ENCODE data around the gene SEMA3E. TPM values are rescaled to one million over a fixed set of nuclear protein-coding genes. Genes with fewer than 3 reads are reported as not detected.

Gene SEMA3E
- total and polyA plus RNA-seq, 4 donors = 1.0 to 23.5 (median 3.1) TPM

DNA sequence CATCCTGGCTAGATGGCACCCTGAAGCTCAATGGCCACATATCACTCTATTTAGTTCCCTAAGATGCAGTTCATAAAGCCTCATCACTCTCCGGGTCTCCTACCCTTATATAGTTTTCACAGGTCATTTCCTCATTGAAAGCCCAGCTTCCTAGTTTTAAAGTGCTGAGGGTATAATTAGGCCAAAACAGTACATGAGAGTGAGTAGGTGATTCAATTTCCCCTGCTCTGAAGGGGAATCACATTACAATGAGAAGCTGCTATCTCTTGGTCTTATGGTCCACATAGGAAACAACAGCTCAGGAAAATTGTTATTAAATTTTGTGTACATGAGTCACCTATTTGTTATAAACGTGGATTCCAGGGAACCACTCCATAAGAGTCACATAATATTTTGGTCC, 162.0 kb downstream of the SEMA3E start:
- Histone ChIP-seq H3K36me3 (ENCODE audit: control insufficient read depth in 4 of 4, insufficient read depth in 4 of 4, low read length in 4 of 4) (no peaks in the 10 kb centered on the region), H3K27me3 (ENCODE audit: control insufficient read depth in 3 of 3, insufficient read depth in 3 of 3, low read length in 2 of 3) (no peaks in the 10 kb centered on the region), H3K4me1 (ENCODE audit: control insufficient read depth in 5 of 5, insufficient read depth in 5 of 5, low read length in 5 of 5) (no peaks in the 10 kb centered on the region), H3K4me3 (no peak overlapping the region), H3K9me3 (ENCODE audit: control insufficient read depth in 4 of 4, insufficient read depth in 3 of 4, low read length in 3 of 4) (no peaks in the 10 kb centered on the region), H3K27ac (ENCODE audit: low read depth in 1 of 2, low read length in 1 of 2) (no peak overlapping the region), H3K9ac (ENCODE audit: insufficient read depth in 1 of 2, low read length in 2 of 2) (no peak overlapping the region)
- ATAC-seq (ENCODE audit: insufficient read depth, low FRiP score) = no peak
- TF ChIP-seq, protein P1, sequence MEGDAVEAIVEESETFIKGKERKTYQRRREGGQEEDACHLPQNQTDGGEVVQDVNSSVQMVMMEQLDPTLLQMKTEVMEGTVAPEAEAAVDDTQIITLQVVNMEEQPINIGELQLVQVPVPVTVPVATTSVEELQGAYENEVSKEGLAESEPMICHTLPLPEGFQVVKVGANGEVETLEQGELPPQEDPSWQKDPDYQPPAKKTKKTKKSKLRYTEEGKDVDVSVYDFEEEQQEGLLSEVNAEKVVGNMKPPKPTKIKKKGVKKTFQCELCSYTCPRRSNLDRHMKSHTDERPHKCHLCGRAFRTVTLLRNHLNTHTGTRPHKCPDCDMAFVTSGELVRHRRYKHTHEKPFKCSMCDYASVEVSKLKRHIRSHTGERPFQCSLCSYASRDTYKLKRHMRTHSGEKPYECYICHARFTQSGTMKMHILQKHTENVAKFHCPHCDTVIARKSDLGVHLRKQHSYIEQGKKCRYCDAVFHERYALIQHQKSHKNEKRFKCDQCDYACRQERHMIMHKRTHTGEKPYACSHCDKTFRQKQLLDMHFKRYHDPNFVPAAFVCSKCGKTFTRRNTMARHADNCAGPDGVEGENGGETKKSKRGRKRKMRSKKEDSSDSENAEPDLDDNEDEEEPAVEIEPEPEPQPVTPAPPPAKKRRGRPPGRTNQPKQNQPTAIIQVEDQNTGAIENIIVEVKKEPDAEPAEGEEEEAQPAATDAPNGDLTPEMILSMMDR (IDR thresholded peaks at IDR 0.05; ENCODE audit: control extremely low read depth, extremely low read depth) = no peak
- DNase-seq = no peak
- WGBS, 2 donors = 64 to 68% methylated on average over 2 of the region's 2 CpGs

GRCh38 chr7:83486536-83486935, 162.4 kb downstream of the SEMA3E start:
- no peaks in the 10 kb centered on the region for H3K9me3 ChIP-seq (ENCODE audit: control insufficient read depth in 4 of 4, insufficient read depth in 3 of 4, low read length in 3 of 4)
- no peaks in the 10 kb centered on the region for H3K36me3 ChIP-seq (ENCODE audit: control insufficient read depth in 4 of 4, insufficient read depth in 4 of 4, low read length in 4 of 4)
- H3K9ac ChIP-seq (ENCODE audit: insufficient read depth in 1 of 2, low read length in 2 of 2) = no peak overlapping the region
- ATAC-seq (ENCODE audit: insufficient read depth, low FRiP score) (no peak), DNase-seq (no peak)
- H3K27ac ChIP-seq (ENCODE audit: low read depth in 1 of 2, low read length in 1 of 2) = no peak overlapping the region
- no peak overlapping the region for H3K4me3 ChIP-seq
- H3K4me1 ChIP-seq (ENCODE audit: control insufficient read depth in 5 of 5, insufficient read depth in 5 of 5, low read length in 5 of 5) = no peaks in the 10 kb centered on the region
- 64 to 74% methylated on average over 2 of the region's 2 CpGs for WGBS, 2 donors
- no peaks in the 10 kb centered on the region for H3K27me3 ChIP-seq (ENCODE audit: control insufficient read depth in 3 of 3, insufficient read depth in 3 of 3, low read length in 2 of 3)
- TF ChIP-seq, protein P1 (IDR thresholded peaks at IDR 0.05; ENCODE audit: control extremely low read depth, extremely low read depth) = no peak

DNA sequence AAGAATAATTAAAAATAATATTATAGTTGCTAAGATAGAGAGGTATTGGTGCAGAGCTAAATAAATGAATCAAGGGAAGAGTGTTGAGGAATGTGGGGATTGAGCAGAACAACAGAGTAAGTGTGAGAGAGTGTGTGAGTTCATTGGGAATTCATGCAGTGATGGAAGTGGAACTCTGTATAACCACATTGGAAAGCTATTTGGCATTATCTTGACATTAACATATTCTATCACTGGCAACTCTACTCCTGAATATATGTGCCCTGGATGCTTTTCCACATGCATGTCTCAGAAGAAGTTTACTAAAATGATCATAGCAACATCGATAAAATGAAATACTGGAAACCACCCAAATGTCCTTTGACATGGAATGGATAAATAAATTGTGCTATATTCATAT, 164.1 kb downstream of the SEMA3E start:
- H3K4me1 ChIP-seq (ENCODE audit: control insufficient read depth in 5 of 5, insufficient read depth in 5 of 5, low read length in 5 of 5) = no peaks in the 10 kb centered on the region
- H3K27ac ChIP-seq (ENCODE audit: low read depth in 1 of 2, low read length in 1 of 2) = no peak overlapping the region
- TF ChIP-seq, protein P1 (IDR thresholded peaks at IDR 0.05; ENCODE audit: control extremely low read depth, extremely low read depth) = no peak
- H3K4me3 ChIP-seq = no peak overlapping the region
- no peaks in the 10 kb centered on the region for H3K36me3 ChIP-seq (ENCODE audit: control insufficient read depth in 4 of 4, insufficient read depth in 4 of 4, low read length in 4 of 4)
- no peak overlapping the region for H3K9ac ChIP-seq (ENCODE audit: insufficient read depth in 1 of 2, low read length in 2 of 2)
- no peaks in the 10 kb centered on the region for H3K27me3 ChIP-seq (ENCODE audit: control insufficient read depth in 3 of 3, insufficient read depth in 3 of 3, low read length in 2 of 3)
- DNase-seq (no peak), ATAC-seq (ENCODE audit: insufficient read depth, low FRiP score) (no peak)
- 71 to 81% methylated on average over 1 of the region's 1 CpG for WGBS, 2 donors
- no peaks in the 10 kb centered on the region for H3K9me3 ChIP-seq (ENCODE audit: control insufficient read depth in 4 of 4, insufficient read depth in 3 of 4, low read length in 3 of 4)

- Histone ChIP-seq H3K9me3 (ENCODE audit: control insufficient read depth in 4 of 4, insufficient read depth in 3 of 4, low read length in 3 of 4) (no peaks in the 10 kb centered on the region), H3K4me1 (ENCODE audit: control insufficient read depth in 5 of 5, insufficient read depth in 5 of 5, low read length in 5 of 5) (no peaks in the 10 kb centered on the region), H3K27ac (ENCODE audit: low read depth in 1 of 2, low read length in 1 of 2) (no peak overlapping the region), H3K4me3 (no peak overlapping the region), H3K36me3 (ENCODE audit: control insufficient read depth in 4 of 4, insufficient read depth in 4 of 4, low read length in 4 of 4) (no peaks in the 10 kb centered on the region), H3K27me3 (ENCODE audit: control insufficient read depth in 3 of 3, insufficient read depth in 3 of 3, low read length in 2 of 3) (no peaks in the 10 kb centered on the region), H3K9ac (ENCODE audit: insufficient read depth in 1 of 2, low read length in 2 of 2) (no peak overlapping the region)
- 76 to 84% methylated on average over 1 of the region's 1 CpG for WGBS, 2 donors
- DNase-seq (no peak), ATAC-seq (ENCODE audit: insufficient read depth, low FRiP score) (no peak)
- TF ChIP-seq, protein P1 (IDR thresholded peaks at IDR 0.05; ENCODE audit: control extremely low read depth, extremely low read depth) = no peak
Measured at GRCh38 chr7:83484266-83484665, 164.7 kb downstream of the SEMA3E start.

Measured in lung (tissue), 12 donors.